Fibroblast of the aortic adventitia (primary cell): ENCODE measurements around the gene AFF3. TPM values are rescaled to one million over a fixed set of nuclear protein-coding genes. Genes with fewer than 3 reads are reported as not detected.

Source experiments
- DNase-seq: peaks from one replicate; pipeline ENCODE4 v3.0.0-alpha.2; 2010; ENCODE audit warnings: low read depth
- H3K4me3 ChIP-seq: 2 replicates; pipeline ENCODE4 v1.5.1; 2011; ENCODE audit warnings: low read depth, mild to moderate bottlenecking, control low read depth, low read length, moderate library complexity
- total RNA-seq: library from RNA; depleted of rRNA; stranded (reverse); fragments of >200 nt; gene quantifications from 2 replicates; pipeline ENCODE4 v1.2.3, GENCODE V29; 2012; ENCODE audit warnings: low replicate concordance
- TF ChIP-seq, protein P1 (sequence below): IDR thresholded peaks from 2 replicates; pipeline ENCODE4 v1.5.1; 2011; ENCODE audit warnings: mild to moderate bottlenecking, low read length, control low read depth, inconsistent platforms; ENCODE audit not compliant: insufficient read depth

The AFF3 gene
- total RNA-seq, 1 donor = 4.2 TPM

DNA sequence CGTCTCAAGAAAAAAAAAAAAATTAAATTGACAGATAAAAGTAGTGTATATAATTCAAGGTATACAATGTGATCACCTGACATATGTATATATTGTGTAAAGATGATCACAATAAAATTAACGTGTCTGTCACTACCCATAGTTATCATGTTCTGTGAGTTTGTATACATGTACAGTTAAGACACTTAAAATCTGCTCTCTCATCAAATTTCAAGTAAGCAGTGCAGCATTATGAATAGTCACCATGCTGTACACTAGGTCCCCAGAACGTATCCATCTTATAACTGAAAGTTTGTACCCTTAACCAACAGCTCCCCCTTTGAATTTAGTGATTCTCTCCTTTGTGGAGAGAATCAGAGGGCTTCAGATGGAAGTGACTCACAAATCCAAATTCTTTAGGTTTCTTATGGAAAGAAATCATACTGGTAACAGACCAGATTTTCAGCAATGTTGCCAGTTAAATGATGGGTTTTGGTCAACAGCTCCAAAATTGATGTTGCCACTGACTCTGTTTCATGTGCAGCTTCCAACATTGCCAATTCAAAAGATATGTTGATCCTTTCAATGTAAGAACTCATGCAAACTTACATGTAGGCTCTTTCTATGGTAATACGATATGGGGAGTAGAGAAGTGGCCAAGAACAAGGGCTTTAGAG, 281.5 kb downstream of the AFF3 start:
- TF ChIP-seq, protein P1, sequence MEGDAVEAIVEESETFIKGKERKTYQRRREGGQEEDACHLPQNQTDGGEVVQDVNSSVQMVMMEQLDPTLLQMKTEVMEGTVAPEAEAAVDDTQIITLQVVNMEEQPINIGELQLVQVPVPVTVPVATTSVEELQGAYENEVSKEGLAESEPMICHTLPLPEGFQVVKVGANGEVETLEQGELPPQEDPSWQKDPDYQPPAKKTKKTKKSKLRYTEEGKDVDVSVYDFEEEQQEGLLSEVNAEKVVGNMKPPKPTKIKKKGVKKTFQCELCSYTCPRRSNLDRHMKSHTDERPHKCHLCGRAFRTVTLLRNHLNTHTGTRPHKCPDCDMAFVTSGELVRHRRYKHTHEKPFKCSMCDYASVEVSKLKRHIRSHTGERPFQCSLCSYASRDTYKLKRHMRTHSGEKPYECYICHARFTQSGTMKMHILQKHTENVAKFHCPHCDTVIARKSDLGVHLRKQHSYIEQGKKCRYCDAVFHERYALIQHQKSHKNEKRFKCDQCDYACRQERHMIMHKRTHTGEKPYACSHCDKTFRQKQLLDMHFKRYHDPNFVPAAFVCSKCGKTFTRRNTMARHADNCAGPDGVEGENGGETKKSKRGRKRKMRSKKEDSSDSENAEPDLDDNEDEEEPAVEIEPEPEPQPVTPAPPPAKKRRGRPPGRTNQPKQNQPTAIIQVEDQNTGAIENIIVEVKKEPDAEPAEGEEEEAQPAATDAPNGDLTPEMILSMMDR = no peak
- peak; percentile 55 for DNase-seq
- H3K4me3 ChIP-seq = no peak overlapping the region

DNA sequence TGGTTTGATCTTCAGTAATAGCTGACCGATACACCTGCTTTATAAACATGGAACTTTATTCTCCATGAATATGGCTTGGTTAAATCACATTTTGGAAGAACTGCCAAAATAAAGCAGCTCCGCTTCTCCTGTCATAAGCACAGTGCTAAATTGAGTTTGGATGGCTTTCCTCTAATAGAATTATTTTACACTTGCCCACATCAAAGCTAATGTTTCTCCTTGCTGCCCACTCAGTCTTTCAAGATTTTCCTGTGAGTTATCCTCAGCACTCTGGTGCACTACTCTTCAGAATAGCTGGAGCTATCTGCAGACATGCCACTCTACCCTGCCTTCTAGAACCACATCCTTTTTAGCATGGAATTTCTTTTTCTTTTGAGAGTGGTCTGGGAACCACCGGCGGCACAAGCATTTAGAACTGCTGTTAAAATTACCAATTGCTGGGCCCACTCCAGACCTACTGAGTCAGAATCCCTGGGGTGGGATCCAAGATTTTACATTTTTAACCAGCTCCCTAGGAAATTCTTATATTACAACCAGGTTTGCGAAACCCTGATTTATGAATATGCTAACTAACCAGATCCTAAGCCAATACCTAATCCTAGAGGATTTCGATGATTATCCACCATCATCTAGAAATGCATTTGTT, 283.3 kb downstream of the AFF3 start:
- no peak overlapping the region for H3K4me3 ChIP-seq
- TF ChIP-seq, protein P1 = no peak
- DNase-seq = peak; percentile 77

DNA sequence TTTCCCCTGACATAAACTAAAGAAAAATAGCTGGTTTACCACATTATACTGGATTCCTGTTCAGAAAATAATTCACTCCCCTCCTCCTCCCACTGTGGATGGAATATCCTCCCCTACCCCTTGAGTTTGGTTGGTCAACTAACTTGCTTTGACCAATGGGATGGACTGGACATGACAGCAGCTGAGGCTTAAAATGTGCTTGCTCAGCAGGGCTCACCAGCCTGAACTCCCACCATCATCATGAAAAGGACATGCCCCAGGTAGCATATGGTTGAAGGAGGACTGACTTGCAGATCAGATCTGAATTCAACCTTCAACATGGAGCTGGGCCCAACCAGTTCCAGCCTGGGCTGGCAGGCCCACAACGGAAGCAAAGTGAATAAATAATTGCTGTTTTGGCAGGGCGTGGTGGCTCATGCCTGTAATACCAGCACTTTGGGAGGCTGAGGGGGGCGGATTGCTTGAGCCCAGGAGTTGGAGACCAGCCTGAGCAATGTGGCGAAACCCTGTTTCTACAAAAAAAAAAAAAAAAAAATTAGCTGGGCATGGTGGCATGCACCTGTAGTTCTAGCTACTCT, 284.4 kb downstream of the AFF3 start:
- DNase-seq = no peak
- TF ChIP-seq, protein P1 = no peak
- no peak overlapping the region for H3K4me3 ChIP-seq

DNA sequence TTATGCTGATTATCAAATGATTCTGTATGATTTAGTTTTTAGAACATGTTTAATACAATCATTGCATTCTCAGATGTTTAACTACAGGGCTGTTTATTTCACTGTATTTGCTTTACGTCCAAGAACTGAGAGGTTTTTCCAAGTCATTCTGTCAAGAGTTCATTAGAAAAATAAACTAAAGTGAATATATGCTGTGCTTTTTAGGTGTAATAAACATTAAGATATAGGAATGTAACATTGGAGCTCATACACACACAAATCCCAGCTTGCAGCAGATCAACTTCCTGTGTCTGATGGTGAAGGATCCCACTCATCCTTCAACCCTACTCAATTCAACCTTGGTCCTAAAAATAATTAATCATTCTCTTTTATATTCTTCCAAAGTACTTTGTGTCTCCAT, 285.0 kb downstream of the AFF3 start:
- DNase-seq = no peak
- H3K4me3 ChIP-seq = no peak overlapping the region
- TF ChIP-seq, protein P1 = no peak

DNA sequence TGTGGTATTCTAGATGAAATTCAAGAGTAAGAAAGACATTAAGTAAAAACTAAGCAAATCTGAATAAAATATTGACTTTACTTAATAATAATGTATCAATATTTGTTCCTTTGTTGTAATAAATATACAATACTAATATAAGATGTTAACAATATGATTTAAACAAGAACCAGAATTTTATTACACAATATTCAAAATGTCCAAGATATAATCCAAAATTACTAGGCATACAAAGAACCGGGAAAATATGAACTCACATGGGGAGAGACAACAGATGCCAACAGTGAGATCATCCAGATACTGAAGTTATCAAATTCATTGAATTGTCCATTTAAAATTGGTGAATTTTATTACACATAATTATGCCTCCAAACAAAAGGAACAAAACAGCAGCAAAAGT, 286.3 kb downstream of the AFF3 start:
- H3K4me3 ChIP-seq = no peak overlapping the region
- TF ChIP-seq, protein P1 = no peak
- no peak for DNase-seq

DNA sequence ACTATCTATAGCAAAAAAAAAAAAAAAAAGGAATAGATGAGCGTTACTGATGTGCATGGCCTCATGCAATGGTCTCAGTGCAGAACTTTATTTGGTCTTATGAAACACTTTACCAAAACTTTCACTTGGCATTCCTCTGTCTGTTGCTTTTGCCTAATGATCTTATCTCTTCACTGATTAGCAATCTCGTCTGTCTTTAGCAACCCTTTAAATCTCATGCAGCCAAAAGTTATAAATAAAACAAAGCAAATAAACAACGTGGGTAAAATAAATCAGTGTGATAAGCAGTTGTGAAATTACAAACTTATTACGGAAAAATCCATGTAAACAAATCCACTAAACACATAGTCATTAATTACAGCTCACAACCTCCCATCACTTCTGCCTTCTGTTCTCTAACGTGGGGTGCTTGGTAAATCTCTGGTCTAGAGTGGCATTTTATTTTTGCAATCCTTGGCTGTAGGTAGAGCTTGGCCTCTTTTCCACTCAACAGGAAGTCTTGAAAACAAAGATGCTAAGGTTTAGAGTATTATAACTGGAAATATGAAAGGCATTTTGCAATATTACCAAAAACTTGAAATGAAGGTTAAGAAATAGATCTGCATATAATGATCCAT, 288.0 kb downstream of the AFF3 start:
- H3K4me3 ChIP-seq = no peak overlapping the region
- TF ChIP-seq, protein P1 = no peak
- no peak for DNase-seq
